GDM1 (cell line): ENCODE results near the gene RPS6KB1.
A peak's percentile ranks its signal among the peaks of the same experiment; 100 is the strongest.
"Not testable (repeated sequence)": the region's sequence is repeated elsewhere in the genome, so short reads cannot be mapped to it uniquely, and the experiment has no call there.

Source experiments
- DNase-seq: peaks from one replicate; lab custom pipeline; 2025; lab: John Stamatoyannopoulos, UW

RPS6KB1 gene

DNA sequence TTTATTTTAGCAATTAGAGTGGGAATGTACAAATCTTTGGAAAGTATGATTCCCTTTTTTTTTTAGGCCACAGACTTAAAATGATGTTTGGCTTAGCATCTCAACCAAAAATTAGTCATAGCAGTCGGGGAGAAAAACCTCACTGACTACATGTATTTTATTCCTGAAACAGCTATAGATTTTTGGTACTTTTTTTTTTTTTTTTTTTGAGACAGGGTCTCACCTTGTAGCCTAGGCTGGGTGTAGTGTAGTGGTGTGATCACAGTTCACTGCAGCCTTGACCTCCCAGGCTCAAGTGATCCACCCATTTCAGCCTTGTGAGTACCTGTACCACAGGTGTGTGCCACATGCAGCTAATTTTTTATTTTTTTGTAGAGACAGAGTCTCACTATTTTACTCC is 48.2 kb downstream of the RPS6KB1 start:
- DNase-seq: no peak

DNA sequence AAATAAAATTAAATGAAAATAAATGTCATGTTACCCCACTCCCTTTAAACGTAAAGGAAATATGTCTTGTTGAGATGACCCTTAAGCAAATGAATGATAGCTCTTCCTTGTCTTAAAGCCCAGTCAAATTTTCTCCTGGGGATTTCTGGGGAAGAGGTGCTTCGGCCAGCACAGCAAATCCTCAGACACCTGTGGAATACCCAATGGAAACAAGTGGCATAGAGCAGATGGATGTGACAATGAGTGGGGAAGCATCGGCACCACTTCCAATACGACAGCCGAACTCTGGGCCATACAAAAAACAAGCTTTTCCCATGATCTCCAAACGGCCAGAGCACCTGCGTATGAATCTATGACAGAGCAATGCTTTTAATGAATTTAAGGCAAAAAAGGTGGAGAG is 53.5 kb downstream of the RPS6KB1 start:
- not testable (repeated sequence) for DNase-seq

DNA sequence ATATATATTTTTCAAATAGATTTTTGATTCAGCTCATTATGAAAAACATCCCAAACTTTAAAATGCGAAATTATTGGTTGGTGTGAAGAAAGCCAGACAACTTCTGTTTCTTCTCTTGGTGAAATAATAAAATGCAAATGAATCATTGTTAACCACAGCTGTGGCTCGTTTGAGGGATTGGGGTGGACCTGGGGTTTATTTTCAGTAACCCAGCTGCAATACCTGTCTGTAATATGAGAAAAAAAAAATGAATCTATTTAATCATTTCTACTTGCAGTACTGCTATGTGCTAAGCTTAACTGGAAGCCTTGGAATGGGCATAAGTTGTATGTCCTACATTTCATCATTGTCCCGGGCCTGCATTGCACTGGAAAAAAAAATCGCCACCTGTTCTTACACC is 54.4 kb downstream of the RPS6KB1 start:
- DNase-seq: not testable (repeated sequence)

GRCh38 chr17:59950049-59950448 is 57.1 kb downstream of the RPS6KB1 start:
- DNase-seq: no peak

DNA sequence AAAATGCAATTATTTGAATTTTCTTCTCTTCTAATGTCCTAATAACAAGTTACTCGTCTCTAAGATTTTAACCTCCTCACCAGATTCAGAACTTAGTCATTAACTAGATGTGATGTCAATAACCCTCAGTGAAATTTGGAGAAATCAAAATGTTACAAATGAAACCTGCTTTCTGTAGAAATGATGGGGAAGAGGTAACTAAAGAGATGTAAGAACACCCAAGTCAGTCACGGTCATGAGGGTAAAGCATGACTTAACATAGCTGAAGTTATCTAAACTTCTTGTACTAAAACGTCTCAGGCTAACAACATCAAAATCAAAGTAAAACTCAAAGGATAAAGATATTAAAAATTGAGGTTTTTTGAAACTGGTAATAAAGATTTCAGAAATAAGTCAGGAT is 61.9 kb downstream of the RPS6KB1 start:
- DNase-seq: no peak

DNA sequence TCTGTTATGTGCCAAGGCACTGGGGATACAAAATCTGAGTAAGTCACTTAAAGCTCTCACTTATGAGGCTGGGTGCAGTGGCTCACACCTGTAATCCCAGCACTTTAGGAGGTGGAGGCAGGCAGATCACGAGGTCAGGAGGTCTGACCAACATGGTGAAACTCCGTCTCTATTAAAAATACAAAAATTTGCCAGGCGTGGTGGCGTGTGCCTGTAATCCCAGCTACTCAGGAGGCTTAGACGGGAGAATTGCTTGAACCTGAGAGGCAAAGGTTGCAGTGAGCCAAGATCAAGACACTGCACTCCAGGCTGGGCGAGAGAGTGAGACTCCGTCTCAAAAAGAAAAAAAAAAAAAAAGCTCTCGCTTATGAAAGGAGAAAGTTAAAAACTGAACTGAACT is 66.7 kb downstream of the RPS6KB1 start:
- not testable (repeated sequence) for DNase-seq

DNA sequence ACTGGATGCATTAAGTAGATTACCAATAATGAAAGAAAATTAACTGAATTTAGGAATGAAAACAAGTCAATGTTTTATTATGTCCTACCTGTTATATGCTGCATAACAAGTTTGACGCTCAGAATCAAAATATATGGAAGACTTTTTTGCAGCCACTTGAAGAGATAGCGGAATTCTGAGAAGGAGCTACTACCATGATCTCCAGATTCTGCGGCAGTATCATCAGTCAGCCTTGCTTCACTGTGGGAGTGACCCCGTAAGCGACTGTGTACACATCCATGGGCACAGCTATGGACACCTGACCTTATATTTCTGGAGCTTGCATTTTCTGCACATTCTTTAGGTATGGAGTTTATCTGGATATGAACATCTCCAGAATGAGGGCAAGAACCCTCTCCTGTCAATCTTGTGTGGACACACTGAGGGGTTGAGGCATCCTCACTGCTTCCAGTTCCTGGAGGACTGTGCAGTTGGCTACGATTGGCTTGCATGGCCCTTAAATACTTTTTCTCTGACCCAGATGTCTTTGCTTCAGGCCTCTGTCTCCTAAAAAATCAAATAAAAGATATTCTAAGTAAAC is 69.9 kb downstream of the RPS6KB1 start:
- DNase-seq: no peak

DNA sequence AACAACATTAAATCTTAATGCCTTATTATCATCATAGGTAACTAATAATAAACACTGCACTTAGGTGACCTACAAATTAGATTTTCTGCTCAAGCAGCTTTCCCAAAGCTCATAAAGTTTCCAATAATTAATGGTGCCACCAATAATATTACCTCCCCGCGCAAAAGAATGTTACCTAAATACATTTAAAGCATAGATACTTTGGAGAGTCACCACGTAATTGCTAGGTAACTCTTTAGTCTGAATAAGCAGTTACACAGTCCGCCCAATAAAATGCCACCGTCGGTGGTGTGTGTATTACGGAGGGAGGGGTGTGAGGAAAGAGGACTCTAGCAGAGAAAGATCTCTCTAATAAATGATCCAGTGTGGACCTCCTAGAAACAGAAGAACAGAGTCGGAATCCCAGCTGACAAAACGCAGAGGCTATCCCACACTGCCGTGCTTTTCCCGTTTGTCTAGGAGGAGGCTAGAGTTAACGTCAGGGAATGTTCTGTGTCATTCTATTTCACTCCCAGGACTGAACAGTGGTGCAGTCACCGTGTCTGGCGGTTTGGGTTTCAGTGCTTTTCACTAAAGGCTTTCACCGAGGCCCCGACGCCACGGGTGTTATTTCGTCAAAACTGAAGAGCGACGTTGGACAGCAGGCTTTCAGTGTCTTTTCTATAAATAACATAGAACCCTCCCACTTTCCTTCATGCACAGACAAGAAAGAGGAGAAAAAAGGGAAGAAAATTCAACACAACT is 71.0 kb downstream of the RPS6KB1 start:
- peak; percentile 63 for DNase-seq

GRCh38 chr17:59964482-59965328 is 71.8 kb downstream of the RPS6KB1 start, which contains the start of gene RNFT1:
TSS of gene RNFT1 (minus strand) at chr17:59964740. CDS start at chr17:59964663, 77 bp downstream.
- peak; percentile 71 for DNase-seq

GRCh38 chr17:59971771-59972170 is 78.8 kb downstream of the RPS6KB1 start:
- DNase-seq: not testable (repeated sequence)

- no peak for DNase-seq
These were observed 79.9 kb downstream of the RPS6KB1 start for GRCh38 chr17:59972778-59973177.

GRCh38 chr17:59973483-59973882 is 80.6 kb downstream of the RPS6KB1 start:
- not testable (repeated sequence) for DNase-seq

- DNase-seq: not testable (repeated sequence)
These were observed 82.2 kb downstream of the RPS6KB1 start for GRCh38 chr17:59975166-59975565.

DNA sequence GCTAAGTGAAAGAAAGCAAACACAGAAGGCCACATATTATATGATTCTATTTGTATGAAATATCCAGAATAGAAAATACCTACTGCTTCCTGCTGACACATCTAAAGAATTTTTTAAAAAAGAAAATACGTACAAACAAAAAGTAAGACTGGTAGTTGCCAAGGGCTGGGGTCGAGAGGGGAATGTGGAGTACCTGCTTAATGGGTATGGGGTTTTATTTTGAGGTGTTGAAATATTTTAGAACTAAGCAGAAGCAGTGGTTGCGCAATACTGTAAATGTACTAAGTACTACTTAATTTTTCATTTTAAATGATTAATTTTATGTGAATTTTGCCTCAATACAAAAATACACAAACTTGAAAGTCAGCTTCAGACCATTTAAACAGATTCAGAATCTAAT is 103.7 kb downstream of the RPS6KB1 start:
- DNase-seq: not testable (repeated sequence)
